SIG-M5 (cell line): ENCODE measurements around the gene TNFSF4.
"Not testable (repeated sequence)": the region's sequence is repeated elsewhere in the genome, so short reads cannot be mapped to it uniquely, and the experiment has no call there.

Experiments used
- DNase-seq: peaks from one replicate; lab custom pipeline; 2025; lab: John Stamatoyannopoulos, UW

The TNFSF4 gene, protein sequence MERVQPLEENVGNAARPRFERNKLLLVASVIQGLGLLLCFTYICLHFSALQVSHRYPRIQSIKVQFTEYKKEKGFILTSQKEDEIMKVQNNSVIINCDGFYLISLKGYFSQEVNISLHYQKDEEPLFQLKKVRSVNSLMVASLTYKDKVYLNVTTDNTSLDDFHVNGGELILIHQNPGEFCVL

DNA sequence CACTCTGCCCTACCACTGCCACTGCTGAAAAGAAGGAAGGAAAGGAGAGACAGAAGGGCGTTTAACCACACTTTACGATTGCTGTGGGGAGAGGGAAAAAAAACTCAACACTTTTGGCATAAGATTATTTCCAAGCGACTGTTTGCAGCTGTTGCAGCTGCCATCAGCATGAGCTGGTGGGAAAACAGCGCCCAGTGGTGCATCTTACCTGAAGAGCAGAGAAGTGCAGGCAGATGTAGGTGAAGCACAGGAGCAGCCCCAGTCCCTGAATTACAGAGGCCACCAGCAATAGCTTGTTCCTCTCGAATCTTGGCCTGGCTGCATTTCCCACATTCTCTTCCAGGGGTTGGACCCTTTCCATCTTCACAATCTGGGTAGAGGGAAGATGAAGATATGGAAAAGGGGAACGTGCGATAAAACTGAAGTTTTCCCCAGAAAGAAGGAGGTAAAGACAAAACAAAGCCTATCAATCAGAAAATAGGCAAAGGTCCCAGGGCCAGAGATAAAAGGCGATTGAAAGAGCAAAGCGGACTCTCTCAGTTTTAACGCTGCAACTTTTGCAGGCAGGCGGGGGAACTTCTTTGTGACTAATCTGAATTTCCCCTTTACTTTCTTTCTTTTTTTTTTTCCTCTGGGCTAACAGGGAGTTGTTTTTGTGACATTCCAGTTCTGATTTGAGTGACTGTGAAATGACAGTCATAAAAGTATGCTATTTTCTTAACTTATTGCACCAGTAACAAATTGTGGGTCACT is at the start of gene TNFSF4:
TNFSF4 (minus strand) TSS at position 516 of the 753 bp plus-strand sequence; CDS start at position 361, 155 bp downstream.
- no peak for DNase-seq

DNA sequence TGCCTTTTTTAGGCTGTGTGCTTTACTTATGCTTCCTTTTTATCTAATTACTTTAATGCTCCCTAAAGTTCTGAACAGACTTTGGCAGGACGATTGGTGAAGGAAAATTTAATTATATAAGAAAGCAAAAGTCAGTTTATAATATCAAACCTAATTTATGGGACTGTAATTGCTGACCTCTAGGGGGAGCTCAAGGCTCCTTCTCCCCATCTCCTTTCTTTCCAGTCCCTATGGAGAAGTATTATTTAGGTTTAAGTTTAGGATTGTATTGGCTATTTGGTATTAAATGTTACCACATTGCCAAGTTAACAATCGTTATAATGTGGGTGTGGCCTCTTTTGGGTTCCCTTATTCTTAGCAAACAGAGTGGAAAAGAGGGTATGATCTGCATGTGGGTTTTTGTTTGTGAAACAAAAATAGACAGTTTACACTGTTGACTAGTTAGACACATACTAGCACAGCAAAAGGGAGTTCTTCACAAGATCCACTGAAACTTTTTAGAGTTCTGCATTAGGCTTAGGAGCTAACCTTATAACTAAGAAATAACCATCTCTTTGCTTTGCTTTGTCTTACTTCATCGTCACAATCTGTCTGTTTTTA is 48.2 kb upstream of the TNFSF4 start:
- DNase-seq: no peak

DNA sequence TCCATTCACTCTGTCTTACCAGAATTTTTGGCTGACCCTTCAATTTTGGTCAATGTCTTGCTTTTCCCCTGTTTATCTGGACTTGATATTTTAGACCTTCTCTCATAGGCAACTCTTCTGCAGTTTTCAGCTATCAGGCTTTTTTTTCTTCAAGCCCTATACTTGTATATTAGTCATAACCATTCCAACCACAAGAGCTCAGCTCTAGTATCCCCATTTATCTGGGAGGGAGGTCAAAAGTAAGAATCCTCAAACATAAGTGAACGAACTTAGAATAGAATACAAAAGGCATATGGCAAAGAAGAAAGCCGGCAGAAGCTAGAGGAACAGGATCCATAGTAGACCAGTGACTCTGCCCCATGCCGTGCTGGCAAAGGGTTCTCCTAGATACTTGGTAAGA is 45.9 kb upstream of the TNFSF4 start:
- DNase-seq: no peak

DNA sequence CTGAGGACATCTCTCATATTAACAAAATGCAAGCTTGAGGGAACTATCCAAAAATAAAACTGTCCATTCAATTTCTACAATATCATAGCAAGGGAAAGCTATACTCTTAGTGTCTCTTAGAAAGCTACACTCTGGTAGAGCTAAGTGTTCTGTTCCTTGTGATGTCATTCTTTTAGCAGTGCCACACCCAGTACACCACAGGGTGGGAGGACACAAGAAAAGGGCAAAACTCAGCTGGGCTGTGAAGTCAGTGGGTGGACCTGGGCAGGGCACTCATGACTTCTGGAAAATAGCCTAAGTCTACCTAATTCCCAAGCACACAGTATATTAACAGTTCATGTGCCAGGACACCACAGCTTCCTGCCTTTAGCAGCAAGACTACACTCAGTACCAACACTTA is 42.2 kb upstream of the TNFSF4 start:
- DNase-seq: no peak

DNA sequence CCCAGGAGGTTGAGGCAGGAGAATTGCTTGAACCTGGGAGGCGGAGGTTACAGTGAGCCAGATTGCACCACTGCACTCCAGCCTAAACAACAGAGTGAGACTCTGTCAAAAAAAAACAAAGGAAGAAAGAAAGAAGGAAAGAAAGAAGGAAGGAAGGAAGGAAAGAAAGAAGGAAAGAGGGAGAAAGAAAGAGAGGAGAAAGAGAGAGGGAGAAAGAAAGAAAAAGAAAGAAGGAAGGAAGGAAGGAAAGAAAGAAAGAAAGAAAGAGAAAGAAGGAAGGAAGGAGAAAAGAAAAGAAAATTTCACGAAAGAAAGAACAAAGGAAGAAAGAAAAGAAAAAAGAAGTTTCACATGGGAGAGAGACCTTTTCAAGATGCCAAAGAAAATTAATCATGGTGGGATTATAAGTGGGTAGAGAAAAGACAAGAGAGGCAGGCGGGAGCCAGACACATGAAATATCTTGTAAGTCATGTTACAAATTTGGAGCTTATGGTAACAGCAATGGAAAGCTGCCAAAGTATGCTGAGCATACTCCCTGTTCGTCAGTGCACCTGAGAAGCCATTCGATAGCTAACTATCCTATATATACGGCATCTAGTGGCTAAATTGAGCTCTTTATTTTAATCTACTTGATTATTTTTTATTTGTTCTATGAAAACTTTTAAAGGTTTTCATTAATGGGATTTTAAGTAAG is 41.3 kb upstream of the TNFSF4 start:
- no peak for DNase-seq

DNA sequence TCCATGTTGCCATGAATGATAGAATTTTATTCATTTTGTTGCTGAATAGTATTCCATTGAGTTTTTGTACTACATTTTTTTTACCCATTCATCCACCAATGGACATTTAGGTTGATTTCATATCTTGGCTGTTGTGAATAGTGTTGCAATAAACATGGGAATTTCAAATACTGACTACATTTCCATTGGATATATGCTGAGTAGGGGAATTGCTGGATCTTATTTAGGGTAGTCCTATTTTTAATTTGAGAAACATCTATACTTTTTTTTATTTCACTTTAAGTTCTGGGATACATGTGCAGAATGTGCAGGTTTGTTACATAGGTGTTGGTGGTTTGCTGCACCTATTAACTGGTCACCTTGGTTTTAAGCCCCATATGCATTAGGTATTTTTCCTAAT is 38.8 kb upstream of the TNFSF4 start:
- DNase-seq: no peak

DNA sequence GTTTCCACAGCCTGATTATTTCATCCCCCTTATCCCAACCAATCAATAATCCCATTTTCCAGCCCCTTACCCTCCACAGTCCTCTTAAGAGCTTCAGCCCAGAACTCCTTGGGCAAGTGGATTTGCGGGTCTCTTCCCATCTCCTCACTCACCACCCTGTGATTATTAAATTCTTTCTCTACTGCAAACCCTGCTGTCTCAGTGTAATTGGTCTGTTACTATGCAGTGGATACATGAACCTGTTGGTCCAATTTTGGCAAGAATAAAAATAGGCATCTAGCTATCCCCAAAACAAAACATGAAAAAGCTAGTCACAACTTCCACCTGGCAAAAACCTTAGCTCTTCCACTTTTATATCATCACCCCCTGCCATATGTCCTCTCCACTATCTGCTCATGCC is 36.2 kb upstream of the TNFSF4 start:
- no peak for DNase-seq

DNA sequence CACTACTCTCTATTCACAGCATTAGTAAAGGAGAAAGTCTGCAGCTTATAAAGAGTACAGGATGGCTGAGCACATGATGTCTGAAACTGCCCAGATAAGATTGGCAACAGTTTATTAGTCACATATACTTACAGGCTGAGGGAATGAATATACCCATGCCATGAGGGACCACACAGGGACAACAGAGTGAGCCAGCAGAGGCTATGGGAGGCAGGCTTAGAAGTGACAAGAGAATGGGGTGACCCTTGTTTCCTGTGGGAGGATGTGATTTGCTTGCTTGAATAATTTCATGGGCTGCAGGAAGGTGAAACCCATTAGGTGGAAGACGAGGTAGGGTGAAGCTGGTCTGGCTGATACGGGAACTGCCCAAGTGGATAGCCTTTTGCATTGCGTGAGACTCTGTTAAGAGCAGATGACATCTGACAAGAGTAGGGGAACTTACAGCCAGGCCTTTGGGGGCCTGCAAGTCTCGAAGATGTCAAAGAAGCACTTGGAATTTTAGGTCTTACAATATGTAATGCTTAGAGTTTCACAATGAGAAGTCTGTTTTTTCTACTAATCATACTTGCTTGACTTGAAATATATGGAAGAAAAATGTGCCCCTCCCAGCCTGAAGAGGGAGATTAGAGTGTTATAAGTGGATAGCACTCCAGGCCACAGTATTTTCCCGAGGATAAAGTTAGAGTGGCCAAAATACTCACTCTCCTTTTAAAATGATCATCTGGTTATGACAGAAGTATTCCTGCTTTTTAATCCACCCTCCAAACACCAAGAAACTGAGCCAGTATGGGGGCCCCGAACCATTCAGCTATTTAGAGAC is 34.6 kb upstream of the TNFSF4 start:
- DNase-seq: no peak

DNA sequence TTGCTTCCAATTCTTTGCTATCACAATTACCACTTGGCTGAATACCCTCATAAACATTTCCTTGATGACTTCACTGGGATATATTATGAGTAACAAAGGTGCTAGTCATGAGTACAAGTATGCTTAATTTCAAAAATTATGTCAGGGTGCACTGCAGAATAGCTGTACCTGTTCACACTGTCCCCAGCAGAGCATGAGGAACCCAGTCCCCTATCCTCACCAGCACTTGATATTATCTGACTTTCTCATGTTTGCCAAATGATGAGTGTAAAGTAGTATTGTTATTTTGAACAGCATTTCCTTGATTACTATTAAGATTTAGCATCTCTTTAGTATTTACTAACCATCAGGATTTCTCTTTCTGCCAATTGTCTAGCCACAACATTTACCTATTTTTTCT is 33.5 kb upstream of the TNFSF4 start:
- DNase-seq: no peak

DNA sequence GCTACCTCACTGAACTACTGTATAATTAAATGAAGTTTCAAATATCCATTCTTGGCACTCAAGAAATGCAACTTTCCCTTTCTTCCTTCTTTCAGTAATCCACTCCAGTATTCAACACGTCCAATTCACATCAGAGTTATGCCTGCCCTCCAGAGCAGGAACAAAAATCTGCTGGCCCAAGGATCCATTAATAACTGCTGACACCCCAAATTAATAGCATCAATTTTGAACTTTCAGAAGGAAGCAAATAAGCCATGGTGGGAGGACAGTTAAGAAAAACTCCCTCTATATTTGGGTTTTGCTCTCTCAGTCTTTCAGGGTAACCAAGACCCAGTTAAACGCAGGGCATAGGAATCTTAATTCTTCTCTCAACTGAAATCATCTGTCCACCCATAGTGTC is 31.9 kb upstream of the TNFSF4 start:
- no peak for DNase-seq

DNA sequence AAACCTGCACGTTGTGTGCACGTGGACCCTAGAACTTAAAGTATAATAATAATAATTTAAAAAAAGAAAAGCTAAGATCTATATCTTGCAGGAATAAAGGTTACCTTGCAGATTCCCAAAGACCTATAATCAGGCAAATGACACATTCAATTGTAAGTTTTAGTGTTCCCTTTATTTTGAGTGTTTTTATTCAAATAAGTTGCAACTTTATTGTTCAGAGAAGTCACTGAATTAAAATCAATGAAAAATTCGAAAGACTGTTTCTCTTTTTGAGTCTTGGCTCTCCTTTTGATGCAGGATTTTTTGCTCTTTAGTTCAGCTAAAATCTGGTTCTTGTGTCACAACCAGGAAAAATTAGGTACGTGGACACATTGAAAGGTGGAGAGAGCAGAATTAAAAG is 27.8 kb upstream of the TNFSF4 start:
- DNase-seq: no peak

DNA sequence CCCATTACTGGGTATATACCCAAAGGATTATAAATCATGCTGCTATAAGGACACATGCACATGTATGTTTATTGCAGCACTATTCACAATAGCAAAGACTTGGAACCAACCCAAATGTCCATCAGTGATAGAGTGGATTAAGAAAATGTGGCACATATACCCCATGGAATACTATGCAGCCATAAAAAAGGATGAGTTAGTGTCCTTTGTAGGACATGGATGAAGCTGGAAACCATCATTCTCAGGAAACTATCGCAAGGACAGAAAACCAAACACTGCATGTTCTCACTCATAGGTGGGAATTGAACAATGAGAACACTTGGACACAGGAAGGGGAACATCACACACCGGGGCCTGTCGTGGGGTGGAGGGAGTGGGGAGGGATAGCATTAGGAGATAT is 27.3 kb upstream of the TNFSF4 start:
- not testable (repeated sequence) for DNase-seq

DNA sequence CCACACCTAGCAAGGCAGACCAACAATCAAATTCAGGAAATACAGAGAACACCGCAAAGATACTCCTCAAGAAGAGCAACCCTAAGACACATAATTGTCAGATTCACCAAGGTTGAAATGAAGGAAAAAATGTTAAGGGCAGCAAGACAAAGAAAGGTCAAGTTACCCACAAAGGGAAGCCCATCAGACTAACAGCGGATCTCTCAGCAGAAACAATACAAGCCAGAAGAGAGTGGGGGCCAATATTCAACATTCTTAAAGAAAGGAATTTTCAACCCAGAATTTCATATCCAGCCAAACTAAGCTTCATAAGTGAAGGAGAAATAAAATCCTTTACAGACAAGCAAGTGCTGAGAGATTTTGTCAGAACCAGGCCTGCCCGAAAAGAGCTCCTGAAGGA is 21.9 kb upstream of the TNFSF4 start:
- DNase-seq: not testable (repeated sequence)

DNA sequence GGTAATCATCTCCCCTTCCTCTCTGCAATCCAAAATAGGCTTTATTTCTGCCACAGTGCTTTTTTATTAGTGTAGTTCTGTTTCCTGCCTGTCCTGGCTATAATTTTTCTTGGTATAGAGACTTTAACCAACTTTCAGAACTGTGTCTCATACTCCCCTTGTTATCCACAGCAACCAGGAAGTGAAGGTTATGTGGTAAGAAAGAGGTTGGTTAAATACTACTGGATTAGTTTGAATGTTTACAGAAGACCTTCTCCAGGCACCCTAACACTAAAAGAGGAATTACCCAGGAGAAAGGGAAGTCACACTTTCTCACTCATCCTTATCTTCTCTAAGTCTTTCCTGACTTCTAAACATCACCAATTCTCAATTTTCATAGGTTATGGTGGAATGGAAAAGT is 17.8 kb upstream of the TNFSF4 start:
- no peak for DNase-seq

DNA sequence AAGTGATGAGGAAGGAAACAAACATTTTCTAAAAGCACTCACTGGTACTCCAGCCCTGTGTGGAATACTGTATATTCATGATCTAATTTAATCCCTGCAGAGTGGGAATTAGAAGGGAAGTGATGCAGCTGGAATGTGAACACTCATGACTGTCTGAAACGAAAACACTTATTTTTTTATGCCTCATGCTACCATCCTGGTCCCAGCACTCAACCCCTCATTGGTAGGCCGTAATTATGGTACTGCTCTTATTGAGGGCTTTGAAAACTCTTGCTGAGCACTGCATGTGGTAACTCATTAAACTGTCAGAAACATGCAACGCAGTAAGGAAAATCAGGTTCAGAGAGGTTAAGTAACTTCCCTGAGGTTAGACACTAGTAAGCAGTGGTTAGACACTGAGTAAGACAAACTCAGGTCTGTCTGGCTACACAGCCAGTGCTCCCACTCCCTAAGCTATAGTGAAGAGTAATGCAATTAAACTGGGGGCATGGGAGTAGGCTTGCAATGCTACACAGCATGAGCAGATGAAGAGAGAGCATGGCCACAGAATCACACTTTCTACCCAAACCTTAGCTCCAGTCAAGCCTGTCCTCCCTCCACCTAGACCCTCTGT is 17.3 kb upstream of the TNFSF4 start:
- no peak for DNase-seq

DNA sequence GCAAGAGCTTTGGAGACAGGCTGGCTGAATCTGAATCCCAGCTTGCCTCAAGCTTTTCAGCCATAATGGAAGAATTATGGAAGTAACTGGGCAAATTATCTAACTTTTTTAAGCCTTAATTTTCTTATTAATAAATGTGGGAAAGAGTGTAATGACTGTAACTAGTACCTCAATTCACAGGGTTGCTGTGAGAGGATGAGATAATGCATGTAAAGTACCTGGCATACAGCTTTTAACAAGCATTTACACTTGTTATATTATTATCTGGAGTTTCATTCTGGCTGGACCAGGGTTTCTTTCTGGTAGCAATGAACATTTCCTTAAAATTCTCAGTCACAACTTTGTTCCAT is 15.9 kb upstream of the TNFSF4 start:
- no peak for DNase-seq

DNA sequence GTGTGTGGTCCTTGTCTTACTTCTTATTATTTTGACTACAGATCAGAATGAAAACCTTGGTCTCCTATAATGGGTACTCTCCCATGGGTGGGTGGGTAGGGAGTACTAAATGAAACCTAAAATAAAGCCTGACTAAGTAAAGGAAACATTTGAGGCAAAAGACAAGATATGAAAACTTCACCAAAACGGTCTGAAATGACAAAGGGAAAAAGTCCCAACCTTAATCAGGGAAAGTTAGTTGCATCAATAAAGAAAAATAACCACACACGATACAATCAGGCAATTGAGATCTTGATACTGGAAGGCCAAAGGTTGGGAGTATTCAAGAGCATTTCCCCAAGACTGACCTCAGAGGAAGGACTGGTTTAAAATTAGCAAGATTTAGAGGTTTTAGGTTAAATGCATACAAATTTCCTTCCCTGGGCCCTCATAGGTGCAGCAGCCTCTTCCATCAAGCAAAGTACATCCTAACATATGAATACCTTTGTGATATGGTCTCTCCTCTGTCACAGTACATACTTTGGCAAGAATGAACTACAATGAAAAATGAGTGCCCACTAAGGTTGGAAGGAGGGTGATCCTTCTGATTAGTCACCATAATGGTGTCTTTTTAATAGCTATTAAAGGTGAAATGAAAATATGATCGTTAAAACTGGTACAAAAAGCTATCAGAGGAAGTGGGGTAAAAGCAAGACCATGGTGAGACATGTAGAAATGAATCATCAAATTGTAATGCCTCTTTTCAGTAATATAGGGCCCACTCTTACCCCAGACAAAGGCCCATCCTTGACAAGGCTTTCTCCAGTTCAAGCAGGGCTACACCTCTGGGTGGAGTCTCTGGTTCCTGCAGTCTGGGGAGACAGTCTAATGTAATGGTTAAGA is 15.3 kb upstream of the TNFSF4 start:
- no peak for DNase-seq

DNA sequence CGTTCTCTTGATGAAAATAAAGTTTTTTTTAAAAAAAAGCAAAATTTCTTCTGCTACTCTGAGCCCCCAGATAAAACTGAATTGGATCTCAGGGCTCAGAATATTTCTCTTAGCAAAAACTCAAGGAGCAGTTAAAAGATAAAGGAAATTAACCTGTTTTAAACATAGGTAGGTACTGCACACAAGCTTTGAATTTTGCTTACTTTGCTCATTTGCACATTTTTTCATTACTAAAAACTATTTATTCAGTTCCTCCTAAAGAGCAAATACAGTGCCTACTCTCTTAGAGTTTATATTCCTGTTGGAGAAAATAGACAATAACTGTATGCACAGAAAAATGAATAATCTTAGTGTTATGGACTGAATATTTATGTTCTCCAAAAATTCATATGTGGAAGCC is 13.0 kb upstream of the TNFSF4 start:
- DNase-seq: no peak

DNA sequence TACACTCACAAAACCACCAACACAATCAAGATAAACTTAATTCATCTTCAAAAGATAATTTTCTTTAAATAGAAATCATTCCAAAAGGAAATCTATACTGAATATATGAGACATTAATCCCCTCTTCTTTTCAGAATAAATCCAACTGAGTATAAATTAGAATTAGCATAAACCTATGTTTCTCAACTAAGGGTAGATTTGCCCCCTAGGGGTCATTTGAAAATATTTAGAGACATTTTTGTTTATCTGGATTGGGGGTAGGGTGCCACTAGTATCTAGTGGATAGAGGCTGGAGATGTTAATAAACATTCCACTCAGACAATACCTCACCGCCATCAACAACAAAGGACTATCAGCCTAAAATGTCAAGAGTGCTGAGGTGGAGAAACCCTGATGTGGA is 6.5 kb upstream of the TNFSF4 start:
- no peak for DNase-seq

DNA sequence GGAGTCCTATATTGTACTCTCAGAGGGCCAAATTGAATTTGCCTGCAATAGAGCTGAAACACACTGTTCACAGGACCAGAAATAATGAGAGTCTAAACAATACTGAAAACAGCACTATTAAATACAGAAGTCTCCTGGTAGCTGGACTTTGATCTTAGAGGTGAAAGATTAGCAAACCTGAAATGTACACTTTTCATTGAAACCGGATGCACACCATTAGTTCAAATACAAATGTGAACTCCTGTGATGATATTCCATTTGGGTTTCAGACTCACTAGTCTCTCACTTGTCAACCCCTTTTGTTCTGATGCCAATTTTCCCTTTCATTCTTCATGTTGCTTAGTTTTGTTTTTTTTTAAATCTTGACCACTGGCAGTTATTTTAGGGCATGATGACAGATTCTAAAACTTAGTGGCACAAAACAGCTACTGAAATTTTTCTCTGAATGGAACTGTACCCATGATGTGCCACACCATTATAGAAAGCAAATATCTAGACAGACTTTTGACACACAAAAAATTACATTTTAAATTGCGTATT is 5.9 kb upstream of the TNFSF4 start:
- DNase-seq: no peak
